Endothelial cell of umbilical vein (primary cell): Measurements from ENCODE around the gene MACROD2. TPM values are rescaled to one million over a fixed set of nuclear protein-coding genes. Genes with fewer than 3 reads are reported as not detected.
A peak's percentile ranks its signal among the peaks of the same experiment; 100 is the strongest.

ENCODE experiments used
- BruUV-seq: library from RNA; stranded (reverse); fragments of 400-500 nt; replicated peaks from 2 replicates; lab custom pipeline; 2021; lab: Mats Ljungman, UMichigan
- CTCF ChIA-PET: fragments of 300-600, 350-600 bp; sonication (Branson Sonifier 250); formaldehyde crosslinking; loops from one replicate; lab custom pipeline; 2021; ENCODE audit warnings: antibody characterized with exemption, inconsistent platforms; lab: Charles Lee
- POLR2A ChIA-PET: fragments of 300-600, 350-600 bp; sonication (Branson Sonifier 250); formaldehyde crosslinking; loops from one replicate; lab custom pipeline; 2021; ENCODE audit warnings: antibody characterized with exemption, inconsistent platforms; lab: Charles Lee
- DNase-seq: peaks from one replicate; pipeline ENCODE4 v3.0.0-alpha.2; 2011; ENCODE audit warnings: low read depth, low spot score
- FAIRE-seq: peaks from 2 replicates; lab custom pipeline; 2011; peaks lifted over from hg19 to GRCh38; lab: Jason Lieb, UNC
- H2AFZ ChIP-seq: 2 replicates; pipeline ENCODE4 v1.6.0; 2012; ENCODE audit warnings: low read depth, low read length, control low read depth, inconsistent platforms
- H3K27ac ChIP-seq: 2 replicates; pipeline ENCODE4 v1.5.1; 2011; ENCODE audit warnings: low read depth, mild to moderate bottlenecking, control low read depth, low read length, moderate library complexity; ENCODE audit not compliant: insufficient read depth
- H3K27me3 ChIP-seq, 2 experiments: 2 replicates each; pipeline versions ENCODE4 v1.6.0 to v1.6.1; 2011; ENCODE audit warnings: low read length in 2 of 2, mixed read lengths in 1 of 2; ENCODE audit not compliant: control insufficient read depth in 2 of 2, insufficient read depth in 2 of 2
- H3K36me3 ChIP-seq, 2 experiments: 2 replicates in 1 of 2; 3 replicates in 1 of 2; pipeline ENCODE4 v1.5.1; 2011; ENCODE audit warnings: low read length in 2 of 2, mild to moderate bottlenecking in 1 of 2, moderate library complexity in 1 of 2; ENCODE audit not compliant: control insufficient read depth in 2 of 2, insufficient read depth in 2 of 2; ENCODE audit errors: extremely low read depth in 1 of 2
- H3K4me1 ChIP-seq: 3 replicates; pipeline ENCODE4 v1.5.1; 2011; ENCODE audit warnings: mild to moderate bottlenecking, low read length; ENCODE audit not compliant: control insufficient read depth, insufficient read depth; ENCODE audit errors: extremely low read depth
- H3K4me2 ChIP-seq: 2 replicates; pipeline ENCODE4 v1.6.1; 2011; ENCODE audit warnings: low read length, control low read depth, mixed read lengths; ENCODE audit not compliant: insufficient read depth
- H3K4me3 ChIP-seq, 3 experiments: fragments of 200-600 bp in 1 of 3; sonication (generic), shearing (Covaris generic) in 1 of 3; replicated peaks in 1 of 3; 2 replicates each; pipeline ENCODE4 v1.5.1; 2011 to 2016; ENCODE audit warnings: control low read depth in 3 of 3, low read length in 3 of 3, mild to moderate bottlenecking in 2 of 3, inconsistent platforms in 1 of 3, low read depth in 1 of 3, moderate library complexity in 1 of 3; ENCODE audit not compliant: insufficient read depth in 1 of 3
- H3K79me2 ChIP-seq: 2 replicates; pipeline ENCODE4 v1.6.0; 2012; ENCODE audit warnings: low read length, inconsistent platforms; ENCODE audit not compliant: control insufficient read depth, insufficient read depth
- H3K9ac ChIP-seq: replicated peaks from 2 replicates; pipeline ENCODE3; 2011; ENCODE audit warnings: low read length, control low read depth; ENCODE audit not compliant: insufficient read depth; ENCODE audit errors: extremely low read depth
- H3K9me1 ChIP-seq: replicated peaks from 3 replicates; pipeline ENCODE4 v1.6.0; 2011; ENCODE audit warnings: mild to moderate bottlenecking, low read length; ENCODE audit not compliant: control insufficient read depth, insufficient read depth; ENCODE audit errors: extremely low read depth
- H3K9me3 ChIP-seq: replicated peaks from 2 replicates; pipeline ENCODE4 v1.5.1; 2012; ENCODE audit warnings: low read length, inconsistent platforms; ENCODE audit not compliant: control insufficient read depth, insufficient read depth
- H4K20me1 ChIP-seq: replicated peaks from 2 replicates; pipeline ENCODE3; 2011; ENCODE audit warnings: mild to moderate bottlenecking, low read length; ENCODE audit not compliant: control insufficient read depth, insufficient read depth; ENCODE audit errors: extremely low read depth
- CTCF ChIP-seq, 2 donors: IDR thresholded peaks; 1 replicate in 1 of 2; 2 replicates in 1 of 2; pipeline ENCODE4 v1.5.1; 2011; ENCODE audit warnings: low read length in 2 of 2, mild to moderate bottlenecking in 2 of 2, moderate library complexity in 2 of 2, control low read depth in 1 of 2, inconsistent platforms in 1 of 2, low read depth in 1 of 2; ENCODE audit not compliant: insufficient read depth in 1 of 2; ENCODE audit errors: extremely low read depth in 1 of 2
- EZH2 ChIP-seq: IDR thresholded peaks from 2 replicates; pipeline ENCODE4 v1.6.1; 2012; ENCODE audit warnings: borderline replicate concordance, low read depth, mild to moderate bottlenecking, moderate library complexity, low read length, inconsistent platforms; ENCODE audit not compliant: severe bottlenecking
- FOS ChIP-seq: IDR thresholded peaks from 2 replicates; pipeline ENCODE4 v1.6.1; 2011; ENCODE audit warnings: mild to moderate bottlenecking, low read length, moderate library complexity, borderline replicate concordance; ENCODE audit not compliant: insufficient read depth
- GATA2 ChIP-seq: IDR thresholded peaks from 2 replicates; pipeline ENCODE4 v1.7.0; 2011; ENCODE audit warnings: low read depth, mild to moderate bottlenecking, moderate library complexity, mixed read lengths, low read length; ENCODE audit not compliant: insufficient read length, insufficient read depth
- JUN ChIP-seq: IDR thresholded peaks from 2 replicates; pipeline ENCODE4 v1.6.1; 2011; ENCODE audit warnings: borderline replicate concordance, low read depth; ENCODE audit not compliant: insufficient read length, insufficient read depth
- MYC ChIP-seq: IDR thresholded peaks from one replicate; pipeline ENCODE4 v1.6.1; 2011; ENCODE audit warnings: mild to moderate bottlenecking, low read depth, low read length
- POLR2A ChIP-seq: IDR thresholded peaks from 2 replicates; pipeline ENCODE4 v1.6.1; 2012; ENCODE audit warnings: low read depth, mild to moderate bottlenecking, control low read depth, low read length
- POLR2AphosphoS5 ChIP-seq: IDR thresholded peaks from 2 replicates; pipeline ENCODE4 v1.6.1; 2012; ENCODE audit warnings: low read depth, mild to moderate bottlenecking, control low read depth, low read length, moderate library complexity; ENCODE audit not compliant: insufficient read depth
- dilution Hi-C: fragments of 300-500 bp; cut with MboI; formaldehyde crosslinking; loops from one replicate; pipeline ENCODE4 v1.15.0; 2019; ENCODE audit warnings: low sequenced_read_pairs; ENCODE audit not compliant: extremely low pct_ligation_motif_present
- intact Hi-C: fragments of 100-400 bp; cut with micrococcal nuclease; formaldehyde crosslinking; loops from one replicate; pipeline ENCODE4 v1.10.0; 2022
- polyA plus RNA-seq, 4 experiments: library from polyadenylated mRNA; depleted of rRNA in 3 of 4; stranded (reverse) in 3 of 4; unstranded in 1 of 4; fragments of >200 nt; gene quantifications; 2 replicates each; pipeline versions ENCODE4 v1.2.1 to v1.2.3, GENCODE V29; 2011 to 2012; ENCODE audit warnings: missing spikeins in 1 of 4
- total RNA-seq: library from RNA; stranded (reverse); gene quantifications from 2 replicates; pipeline ENCODE4 v1.2.3, GENCODE V29; 2021
- TF ChIP-seq, protein P1 (sequence below): IDR thresholded peaks from 2 replicates; pipeline ENCODE4 v1.6.1; 2011; ENCODE audit not compliant: insufficient read depth, insufficient read length

MACROD2 gene
- total and polyA plus RNA-seq, 2 donors (not counting 3 experiments of a cell fraction or from before 2014, with no cell fraction given), result 0.11 to 0.73 TPM

- DNase-seq (peak; percentile 17), FAIRE-seq (no peak)
- H3K27me3 ChIP-seq, result no peaks in the 10 kb centered on the region
- no peaks in the 10 kb centered on the region for H3K4me1 ChIP-seq
- no peaks in the 10 kb centered on the region for H3K79me2 ChIP-seq
- no peaks in the 10 kb centered on the region for H3K9me3 ChIP-seq
- dilution Hi-C loops (no loop called here), intact Hi-C loops (no loop called here)
- CTCF ChIA-PET, result no interaction called here
- H3K36me3 ChIP-seq, result no peaks in the 10 kb centered on the region
- no peaks in the 10 kb centered on the region for H3K9me1 ChIP-seq
- no peak for TF ChIP-seq EZH2
- TF ChIP-seq JUN, result no peak
- TF ChIP-seq POLR2A, result no peak
- no peak for TF ChIP-seq GATA2
- no peak for TF ChIP-seq POLR2AphosphoS5
- TF ChIP-seq MYC, result no peak
- no peak for TF ChIP-seq FOS
- TF ChIP-seq, protein P1, sequence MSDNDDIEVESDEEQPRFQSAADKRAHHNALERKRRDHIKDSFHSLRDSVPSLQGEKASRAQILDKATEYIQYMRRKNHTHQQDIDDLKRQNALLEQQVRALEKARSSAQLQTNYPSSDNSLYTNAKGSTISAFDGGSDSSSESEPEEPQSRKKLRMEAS, result no peak
- no peak for TF ChIP-seq CTCF (IDR thresholded peaks at IDR 0.05; ENCODE audit: extremely low read depth in 1 of 2, insufficient read depth in 1 of 2, low read depth in 1 of 2, low read length in 2 of 2)
- no peak overlapping the region for H3K27ac ChIP-seq
- BruUV-seq, result no TSS peak
- H2AFZ ChIP-seq, result no peak overlapping the region
- H3K9ac ChIP-seq, result no peak overlapping the region
- no peak overlapping the region for H3K4me3 ChIP-seq
- no peak overlapping the region for H3K4me2 ChIP-seq
- no peaks in the 10 kb centered on the region for H4K20me1 ChIP-seq
- POLR2A ChIA-PET, result no interaction called here
Observed at GRCh38 chr20:15446373-15446772, 1451.1 kb downstream of the MACROD2 start.
